Measurements from ENCODE around the gene FARS2. TPM values are rescaled to one million over a fixed set of nuclear protein-coding genes. Genes with fewer than 3 reads are reported as not detected.

The FARS2 gene
- total RNA-seq, 2 experiments from 2014 or later: 13.8 to 14.3 TPM

DNA sequence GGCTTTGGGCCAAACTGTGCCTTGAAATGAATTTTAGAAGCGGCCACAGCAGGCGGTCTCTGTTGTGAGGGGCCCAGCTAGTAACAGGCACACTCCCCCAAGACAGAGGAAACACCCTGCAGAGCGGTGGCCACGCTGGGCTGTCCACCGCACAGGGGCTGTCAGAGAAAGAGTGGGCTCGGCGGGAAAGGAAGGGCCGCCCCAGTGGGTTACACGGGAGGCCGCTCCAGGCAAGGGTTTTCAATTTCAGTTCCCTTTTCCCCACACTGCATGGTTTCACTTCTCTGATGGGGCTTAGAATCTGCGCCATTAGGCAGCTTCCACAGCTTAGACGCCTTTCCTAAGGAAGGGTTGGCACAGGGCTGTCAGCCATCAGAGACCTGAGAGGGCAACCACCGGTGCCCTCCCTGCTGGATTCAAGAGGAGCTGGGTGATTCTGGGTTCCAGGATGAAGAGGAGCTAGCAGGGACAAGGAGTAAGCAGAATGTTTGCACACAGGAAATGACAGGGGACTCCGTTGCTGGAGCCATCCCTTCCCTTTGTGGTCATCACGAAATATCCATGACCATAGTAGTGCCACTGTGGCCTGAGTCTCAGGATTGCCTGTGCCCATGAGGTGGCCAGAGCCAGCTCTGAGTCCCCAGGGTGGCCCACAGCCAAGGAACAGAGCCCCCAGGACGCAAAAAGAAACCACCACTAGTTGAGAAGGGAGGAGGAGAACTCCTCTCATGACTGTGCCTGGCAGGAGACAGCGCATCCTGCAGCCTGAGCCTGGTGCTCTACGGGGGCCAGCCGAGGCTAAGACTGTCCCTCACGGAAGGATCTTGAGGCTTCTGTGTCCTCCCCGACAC is 462.8 kb downstream of the FARS2 start:
- H3K36me3 ChIP-seq (ENCODE audit: insufficient read depth, low read length): no peaks in the 10 kb centered on the region
- H4K20me1 ChIP-seq (ENCODE audit: insufficient read depth, low read length): no peaks in the 10 kb centered on the region; the same call in 1 of the 2 replicates
- ChIA-PET POLR2A (interaction anchor here (0.7 kb wide), 1 partner anchor 449 kb away, joined by 3 read pairs; no protein-coding TSS in a partner anchor), CTCF (ENCODE audit: unreplicated experiment) (interaction anchor here (1.0 kb wide), 1 partner anchor 283 kb away, joined by 4 read pairs; no protein-coding TSS in a partner anchor)
- H3K4me3 ChIP-seq (ENCODE audit: low read depth, low read length, poor library complexity, severe bottlenecking): peak overlapping the region; percentile 67
- H3K9me3 ChIP-seq (ENCODE audit: low read length): no peaks in the 10 kb centered on the region
- BruUV-seq (replicated peaks): no TSS peak
- peaks cover 52% of the 10 kb centered on the region for H3K4me1 ChIP-seq (ENCODE audit: insufficient read depth, low read length, poor library complexity, severe bottlenecking)
- peak; percentile 86 for DNase-seq (ENCODE audit: low spot score)
- H2AFZ ChIP-seq (ENCODE audit: low read length): peak overlapping the region; percentile 80
- no peaks in the 10 kb centered on the region for H3K79me2 ChIP-seq (ENCODE audit: insufficient read depth, low read depth, low read length)
- H3K4me2 ChIP-seq (ENCODE audit: low read length): peak overlapping the region; percentile 98
- intact Hi-C loops (cut with micrococcal nuclease; ENCODE audit: unreplicated experiment): loop anchor here (5.0 kb wide), 3 partner anchors 97 to 283 kb away; partner anchors contain the start of gene NRN1
- no peak for TF ChIP-seq EZH2phosphoT487 (IDR thresholded peaks at IDR 0.05; ENCODE audit: borderline replicate concordance, low read depth, low read length)
- TF ChIP-seq, protein P1, sequence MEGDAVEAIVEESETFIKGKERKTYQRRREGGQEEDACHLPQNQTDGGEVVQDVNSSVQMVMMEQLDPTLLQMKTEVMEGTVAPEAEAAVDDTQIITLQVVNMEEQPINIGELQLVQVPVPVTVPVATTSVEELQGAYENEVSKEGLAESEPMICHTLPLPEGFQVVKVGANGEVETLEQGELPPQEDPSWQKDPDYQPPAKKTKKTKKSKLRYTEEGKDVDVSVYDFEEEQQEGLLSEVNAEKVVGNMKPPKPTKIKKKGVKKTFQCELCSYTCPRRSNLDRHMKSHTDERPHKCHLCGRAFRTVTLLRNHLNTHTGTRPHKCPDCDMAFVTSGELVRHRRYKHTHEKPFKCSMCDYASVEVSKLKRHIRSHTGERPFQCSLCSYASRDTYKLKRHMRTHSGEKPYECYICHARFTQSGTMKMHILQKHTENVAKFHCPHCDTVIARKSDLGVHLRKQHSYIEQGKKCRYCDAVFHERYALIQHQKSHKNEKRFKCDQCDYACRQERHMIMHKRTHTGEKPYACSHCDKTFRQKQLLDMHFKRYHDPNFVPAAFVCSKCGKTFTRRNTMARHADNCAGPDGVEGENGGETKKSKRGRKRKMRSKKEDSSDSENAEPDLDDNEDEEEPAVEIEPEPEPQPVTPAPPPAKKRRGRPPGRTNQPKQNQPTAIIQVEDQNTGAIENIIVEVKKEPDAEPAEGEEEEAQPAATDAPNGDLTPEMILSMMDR (conservative IDR thresholded peaks at IDR 0.05; ENCODE audit: low read length): no peak
- H3K27ac ChIP-seq (ENCODE audit: low read depth, low read length, poor library complexity, severe bottlenecking): peak overlapping the region; percentile 23
- H3K9me2 ChIP-seq (ENCODE audit: insufficient read depth, low read length): no peaks in the 10 kb centered on the region

DNA sequence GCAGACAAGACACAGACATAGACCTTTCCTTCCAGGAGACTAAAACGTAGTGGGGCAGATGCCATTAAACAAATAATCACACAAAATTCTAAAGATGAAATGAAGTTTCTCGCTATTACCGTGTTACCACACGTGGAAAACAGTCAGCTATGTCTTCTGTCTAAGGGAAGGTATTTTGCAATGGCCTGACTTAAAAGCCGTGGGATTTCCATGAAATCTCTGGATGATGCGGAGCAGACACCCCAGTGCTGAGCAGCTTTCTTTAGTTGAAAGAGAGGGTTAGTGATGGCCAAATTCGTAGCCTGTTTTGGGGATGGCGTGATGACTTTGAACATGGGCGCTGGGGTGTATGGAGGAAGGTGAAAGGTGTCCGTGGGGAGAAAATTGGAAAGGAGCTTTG is 463.6 kb downstream of the FARS2 start:
- no peaks in the 10 kb centered on the region for H3K9me3 ChIP-seq (ENCODE audit: low read length)
- peak overlapping the region; percentile 67 for H3K4me3 ChIP-seq (ENCODE audit: low read depth, low read length, poor library complexity, severe bottlenecking)
- H3K4me2 ChIP-seq (ENCODE audit: low read length): peak overlapping the region; percentile 98
- DNase-seq (ENCODE audit: low spot score): no peak
- CTCF ChIA-PET (ENCODE audit: unreplicated experiment): no interaction called here
- peaks cover 50% of the 10 kb centered on the region for H3K4me1 ChIP-seq (ENCODE audit: insufficient read depth, low read length, poor library complexity, severe bottlenecking)
- no peaks in the 10 kb centered on the region for H3K9me2 ChIP-seq (ENCODE audit: insufficient read depth, low read length)
- no peaks in the 10 kb centered on the region for H3K79me2 ChIP-seq (ENCODE audit: insufficient read depth, low read depth, low read length)
- no peaks in the 10 kb centered on the region for H3K36me3 ChIP-seq (ENCODE audit: insufficient read depth, low read length)
- no peak for TF ChIP-seq EZH2phosphoT487 (IDR thresholded peaks at IDR 0.05; ENCODE audit: borderline replicate concordance, low read depth, low read length)
- TF ChIP-seq, protein P1 (conservative IDR thresholded peaks at IDR 0.05; ENCODE audit: low read length): no peak
- intact Hi-C loops (cut with micrococcal nuclease; ENCODE audit: unreplicated experiment): loop anchor here (5.0 kb wide), 3 partner anchors 98 to 282 kb away; partner anchors contain the start of gene NRN1
- no peak overlapping the region for H3K27ac ChIP-seq (ENCODE audit: low read depth, low read length, poor library complexity, severe bottlenecking)
- H2AFZ ChIP-seq (ENCODE audit: low read length): no peak overlapping the region
- no TSS peak for BruUV-seq (replicated peaks)
- POLR2A ChIA-PET: no interaction called here
- H4K20me1 ChIP-seq (ENCODE audit: insufficient read depth, low read length): no peaks in the 10 kb centered on the region; the same call in 1 of the 2 replicates
